ENCODE data around the gene ZNF143. TPM values are rescaled to one million over a fixed set of nuclear protein-coding genes. Genes with fewer than 3 reads are reported as not detected.

ZNF143 gene
- total RNA-seq, 1 experiment from 2014 or later: 29.5 TPM

DNA sequence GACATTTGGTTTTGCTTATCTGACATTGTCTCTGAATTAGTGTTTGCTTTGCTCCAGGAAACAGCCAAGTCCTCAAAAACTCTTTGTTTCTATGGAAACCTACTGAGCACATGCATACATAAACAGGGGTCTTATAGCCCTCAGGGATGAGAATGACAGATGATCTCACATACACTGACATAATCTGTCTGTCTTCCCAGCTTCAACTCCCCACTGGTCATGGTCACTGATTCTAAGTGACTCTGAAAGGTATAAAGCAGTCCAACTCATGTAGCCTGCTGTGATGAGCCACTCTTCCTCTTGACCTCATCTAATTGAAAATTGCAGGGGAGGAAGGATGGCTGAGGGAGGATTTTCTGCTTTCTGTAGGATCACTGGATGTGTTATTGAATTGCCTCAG is 12.6 kb downstream of the ZNF143 start:
- Histone ChIP-seq H3K36me3 (ENCODE audit: insufficient read depth, low read length, poor library complexity, severe bottlenecking) (peaks cover 11% of the 10 kb centered on the region), H3K4me3 (ENCODE audit: low read depth, low read length, poor library complexity, severe bottlenecking) (no peak overlapping the region), H3K9me3 (ENCODE audit: low read depth, low read length, poor library complexity, severe bottlenecking) (no peaks in the 10 kb centered on the region), H3K4me1 (ENCODE audit: insufficient read depth, low read length, poor library complexity, severe bottlenecking) (peaks cover 4% of the 10 kb centered on the region), H3K27me3 (replicated peaks; ENCODE audit: insufficient read depth, low read depth, low read length, poor library complexity) (no peaks in the 10 kb centered on the region), H3K27ac (ENCODE audit: low read depth, low read length, poor library complexity, severe bottlenecking) (no peak overlapping the region)
- TF ChIP-seq, protein P1, sequence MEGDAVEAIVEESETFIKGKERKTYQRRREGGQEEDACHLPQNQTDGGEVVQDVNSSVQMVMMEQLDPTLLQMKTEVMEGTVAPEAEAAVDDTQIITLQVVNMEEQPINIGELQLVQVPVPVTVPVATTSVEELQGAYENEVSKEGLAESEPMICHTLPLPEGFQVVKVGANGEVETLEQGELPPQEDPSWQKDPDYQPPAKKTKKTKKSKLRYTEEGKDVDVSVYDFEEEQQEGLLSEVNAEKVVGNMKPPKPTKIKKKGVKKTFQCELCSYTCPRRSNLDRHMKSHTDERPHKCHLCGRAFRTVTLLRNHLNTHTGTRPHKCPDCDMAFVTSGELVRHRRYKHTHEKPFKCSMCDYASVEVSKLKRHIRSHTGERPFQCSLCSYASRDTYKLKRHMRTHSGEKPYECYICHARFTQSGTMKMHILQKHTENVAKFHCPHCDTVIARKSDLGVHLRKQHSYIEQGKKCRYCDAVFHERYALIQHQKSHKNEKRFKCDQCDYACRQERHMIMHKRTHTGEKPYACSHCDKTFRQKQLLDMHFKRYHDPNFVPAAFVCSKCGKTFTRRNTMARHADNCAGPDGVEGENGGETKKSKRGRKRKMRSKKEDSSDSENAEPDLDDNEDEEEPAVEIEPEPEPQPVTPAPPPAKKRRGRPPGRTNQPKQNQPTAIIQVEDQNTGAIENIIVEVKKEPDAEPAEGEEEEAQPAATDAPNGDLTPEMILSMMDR (conservative IDR thresholded peaks at IDR 0.05; ENCODE audit: low read depth, low read length): no peak
- POLR2A ChIA-PET (ENCODE audit: low non-redundant PET): no interaction called here
- CTCF ChIA-PET: no interaction called here
- no TSS peak for BruUV-seq (replicated peaks)
- intact Hi-C loops (cut with micrococcal nuclease; ENCODE audit: unreplicated experiment): no loop called here
- DNase-seq (ENCODE audit: low spot score): peak; percentile 81

DNA sequence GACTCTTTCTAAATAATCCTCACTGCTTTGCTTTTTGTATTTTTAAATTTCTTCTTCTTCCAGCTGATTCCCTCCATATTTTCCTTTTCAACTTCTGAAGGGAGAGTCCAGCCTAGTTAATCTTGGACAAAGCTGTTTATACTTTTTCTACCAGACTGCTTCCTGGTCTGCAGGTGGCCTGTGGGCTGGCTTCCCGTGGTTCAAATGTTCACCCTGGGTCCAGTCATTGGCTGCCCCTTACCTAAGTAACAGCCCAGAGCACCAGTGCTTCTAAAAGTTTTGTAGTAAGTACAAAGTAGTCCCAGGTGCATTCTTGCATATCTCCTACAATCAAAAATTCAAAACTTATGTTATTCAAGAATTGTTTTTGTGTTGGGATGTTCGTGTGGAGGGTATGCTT is 19.1 kb downstream of the ZNF143 start:
- Histone ChIP-seq H3K9me3 (ENCODE audit: low read depth, low read length, poor library complexity, severe bottlenecking) (no peaks in the 10 kb centered on the region), H3K27ac (ENCODE audit: low read depth, low read length, poor library complexity, severe bottlenecking) (no peak overlapping the region), H3K4me1 (ENCODE audit: insufficient read depth, low read length, poor library complexity, severe bottlenecking) (no peaks in the 10 kb centered on the region), H3K4me3 (ENCODE audit: low read depth, low read length, poor library complexity, severe bottlenecking) (no peak overlapping the region), H3K36me3 (ENCODE audit: insufficient read depth, low read length, poor library complexity, severe bottlenecking) (peaks cover 19% of the 10 kb centered on the region), H3K27me3 (replicated peaks; ENCODE audit: insufficient read depth, low read depth, low read length, poor library complexity) (no peaks in the 10 kb centered on the region)
- CTCF ChIA-PET: no interaction called here
- intact Hi-C loops (cut with micrococcal nuclease; ENCODE audit: unreplicated experiment): no loop called here
- BruUV-seq (replicated peaks): no TSS peak
- POLR2A ChIA-PET (ENCODE audit: low non-redundant PET): no interaction called here
- TF ChIP-seq, protein P1 (conservative IDR thresholded peaks at IDR 0.05; ENCODE audit: low read depth, low read length): no peak
- no peak for TF ChIP-seq EZH2 (IDR thresholded peaks at IDR 0.05; ENCODE audit: borderline replicate concordance, low read depth, low read length, poor library complexity, severe bottlenecking)
- no peak for DNase-seq (ENCODE audit: low spot score)

DNA sequence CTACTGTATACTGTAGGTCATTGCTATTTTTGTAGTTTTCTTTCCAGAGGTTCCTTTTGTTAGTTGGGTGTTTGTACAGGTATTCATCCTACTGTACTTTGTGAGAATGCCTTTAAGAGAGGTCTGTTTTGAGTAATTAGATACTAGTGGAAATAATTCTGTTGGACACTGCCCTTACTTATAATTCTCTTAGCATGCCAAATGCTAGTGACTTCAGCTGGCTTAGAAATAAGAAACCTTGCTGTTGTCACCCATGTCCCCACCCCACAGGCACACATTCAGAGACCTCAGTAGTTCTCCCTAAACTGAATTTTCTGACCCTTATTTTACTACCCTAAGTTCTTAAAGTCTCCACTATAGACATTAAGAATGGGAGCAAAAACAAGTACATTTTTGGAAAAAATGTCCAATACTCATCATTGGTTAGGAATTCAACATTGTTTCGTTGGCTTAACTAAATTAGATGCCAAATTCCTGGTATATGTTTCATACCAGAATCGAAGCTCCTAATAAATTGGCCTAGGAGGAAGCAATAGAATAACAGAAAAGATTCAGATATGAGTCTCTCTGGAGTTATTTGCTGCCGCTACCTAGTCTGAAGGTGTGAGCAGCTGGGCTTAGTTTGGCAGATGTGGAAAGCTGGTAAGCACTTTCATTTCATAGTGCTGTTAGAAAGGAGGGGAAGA is 28.4 kb downstream of the ZNF143 start:
- Histone ChIP-seq H3K9me3 (ENCODE audit: low read depth, low read length, poor library complexity, severe bottlenecking) (no peaks in the 10 kb centered on the region), H3K4me1 (ENCODE audit: insufficient read depth, low read length, poor library complexity, severe bottlenecking) (peaks cover 9% of the 10 kb centered on the region), H3K4me3 (ENCODE audit: low read depth, low read length, poor library complexity, severe bottlenecking) (no peak overlapping the region), H3K27me3 (replicated peaks; ENCODE audit: insufficient read depth, low read depth, low read length, poor library complexity) (no peaks in the 10 kb centered on the region), H3K36me3 (ENCODE audit: insufficient read depth, low read length, poor library complexity, severe bottlenecking) (no peaks in the 10 kb centered on the region), H3K27ac (ENCODE audit: low read depth, low read length, poor library complexity, severe bottlenecking) (no peak overlapping the region)
- ChIA-PET POLR2A (ENCODE audit: low non-redundant PET) (no interaction called here), CTCF (no interaction called here)
- TF ChIP-seq EZH2 (IDR thresholded peaks at IDR 0.05; ENCODE audit: borderline replicate concordance, low read depth, low read length, poor library complexity, severe bottlenecking): no peak
- TF ChIP-seq, protein P1 (conservative IDR thresholded peaks at IDR 0.05; ENCODE audit: low read depth, low read length): no peak
- intact Hi-C loops (cut with micrococcal nuclease; ENCODE audit: unreplicated experiment): no loop called here
- BruUV-seq (replicated peaks): no TSS peak
- DNase-seq (ENCODE audit: low spot score): no peak

All from A673 (cell line).